HEK293T (cell line): Measurements from ENCODE around the gene INPP4B.
A peak's percentile ranks its signal among the peaks of the same experiment; 100 is the strongest.

Source experiments
- CTCF ChIA-PET: fragments of 350-600 bp; formaldehyde crosslinking; extraction: SDS; loops from one replicate; lab custom pipeline; 2021; ENCODE audit warnings: antibody characterized with exemption, inconsistent platforms; lab: Yijun Ruan, JAX
- POLR2A ChIA-PET: fragments of 350-600 bp; formaldehyde crosslinking; extraction: SDS; loops from one replicate; lab custom pipeline; 2020; ENCODE audit warnings: antibody characterized with exemption, inconsistent platforms; lab: Yijun Ruan, JAX
- DNase-seq: peaks from one replicate; pipeline ENCODE4 v3.0.0; 2012; ENCODE audit warnings: mixed read lengths; ENCODE audit errors: extremely low spot score
- ARNT ChIP-seq: fragments of 450-650 bp; IDR thresholded peaks from 2 replicates; pipeline ENCODE4 v1.6.1; 2017; ENCODE audit warnings: mild to moderate bottlenecking
- BHLHE40 ChIP-seq: fragments of 450-650 bp; IDR thresholded peaks from 2 replicates; pipeline ENCODE4 v1.6.1; 2016; ENCODE audit warnings: mild to moderate bottlenecking, moderate library complexity, borderline replicate concordance
- CTBP1 ChIP-seq: fragments of 450-650 bp; IDR thresholded peaks from 2 replicates; pipeline ENCODE4 v1.6.1; 2016; ENCODE audit warnings: borderline replicate concordance
- ELF4 ChIP-seq: fragments of 450-650 bp; IDR thresholded peaks from 2 replicates; pipeline ENCODE4 v1.6.1; 2017; ENCODE audit warnings: antibody characterized with exemption
- FOXA1 ChIP-seq: fragments of 450-650 bp; IDR thresholded peaks from 2 replicates; pipeline ENCODE4 v1.6.1; 2016; ENCODE audit warnings: mild to moderate bottlenecking
- FOXK2 ChIP-seq: fragments of 450-650 bp; IDR thresholded peaks from 2 replicates; pipeline ENCODE4 v1.6.1; 2016; ENCODE audit warnings: mild to moderate bottlenecking
- FOXM1 ChIP-seq: fragments of 450-650 bp; IDR thresholded peaks from 2 replicates; pipeline ENCODE4 v1.6.1; 2017; ENCODE audit warnings: mild to moderate bottlenecking, borderline replicate concordance
- HDGF ChIP-seq: fragments of 450-650 bp; IDR thresholded peaks from 2 replicates; pipeline ENCODE4 v1.6.1; 2017; ENCODE audit warnings: antibody characterized with exemption, borderline replicate concordance
- L3MBTL2 ChIP-seq: fragments of 450-650 bp; conservative IDR thresholded peaks from 2 replicates; pipeline ENCODE4 v1.6.1; 2016; ENCODE audit warnings: mild to moderate bottlenecking
- LEF1 ChIP-seq: fragments of 450-650 bp; IDR thresholded peaks from 2 replicates; pipeline ENCODE4 v1.6.1; 2017; ENCODE audit warnings: mild to moderate bottlenecking, borderline replicate concordance
- NFRKB ChIP-seq: fragments of 450-650 bp; IDR thresholded peaks from 2 replicates; pipeline ENCODE4 v1.6.1; 2016; ENCODE audit warnings: mild to moderate bottlenecking, moderate library complexity
- PKNOX1 ChIP-seq: fragments of 450-650 bp; IDR thresholded peaks from 2 replicates; pipeline ENCODE4 v1.6.1; 2016
- SP1 ChIP-seq: fragments of 450-650 bp; IDR thresholded peaks from 2 replicates; pipeline ENCODE4 v1.6.1; 2017
- SUZ12 ChIP-seq: fragments of 450-650 bp; IDR thresholded peaks from 2 replicates; pipeline ENCODE4 v1.6.1; 2016; ENCODE audit warnings: mild to moderate bottlenecking
- TARDBP ChIP-seq: fragments of 450-650 bp; IDR thresholded peaks from 2 replicates; pipeline ENCODE4 v1.6.1; 2016
- ZNF384 ChIP-seq: fragments of 450-650 bp; IDR thresholded peaks from 2 replicates; pipeline ENCODE4 v1.6.1; 2016

INPP4B gene

GRCh38 chr4:142355421-142355930 is 490.6 kb downstream of the INPP4B start:
- CTCF ChIA-PET = no interaction called here
- POLR2A ChIA-PET = interaction anchor here (3.2 kb wide), 1 partner anchor 50 kb away, joined by 9 read pairs; no protein-coding TSS in a partner anchor
- TF ChIP-seq CTBP1 = no peak
- no peak for TF ChIP-seq BHLHE40
- no peak for TF ChIP-seq SUZ12
- TF ChIP-seq HDGF = no peak
- TF ChIP-seq TARDBP = no peak
- DNase-seq = no peak

- no peak for DNase-seq
- ChIA-PET POLR2A (interaction anchor here (3.2 kb wide), 1 partner anchor 51 kb away, joined by 9 read pairs; no protein-coding TSS in a partner anchor), CTCF (interaction anchor here (0.7 to 1.2 kb wide), 2 partner anchors 14 to 356 kb away, joined by 4 read pairs; no protein-coding TSS in a partner anchor)
- no peak for TF ChIP-seq ARNT
- no peak for TF ChIP-seq TARDBP
- no peak for TF ChIP-seq FOXA1
- TF ChIP-seq BHLHE40 = no peak
- no peak for TF ChIP-seq FOXK2
- TF ChIP-seq SUZ12 = no peak
- TF ChIP-seq SP1 = no peak
- no peak for TF ChIP-seq L3MBTL2
- no peak for TF ChIP-seq PKNOX1
- no peak for TF ChIP-seq HDGF
- TF ChIP-seq ELF4 = no peak
- no peak for TF ChIP-seq LEF1
- no peak for TF ChIP-seq ZNF384
- no peak for TF ChIP-seq CTBP1
- no peak for TF ChIP-seq FOXM1
- TF ChIP-seq NFRKB = no peak
Observed at GRCh38 chr4:142354794-142355420, 491.2 kb downstream of the INPP4B start.

- CTCF ChIA-PET = interaction anchor here (0.7 to 1.2 kb wide), 2 partner anchors 13 to 357 kb away, joined by 4 read pairs; no protein-coding TSS in a partner anchor
- no peak for DNase-seq
- POLR2A ChIA-PET = interaction anchor here (3.2 kb wide), 1 partner anchor 52 kb away, joined by 9 read pairs; no protein-coding TSS in a partner anchor
- TF ChIP-seq PKNOX1 (no peak), HDGF (no peak), NFRKB (no peak)
Observed at GRCh38 chr4:142354041-142354440, 492.1 kb downstream of the INPP4B start.

- TF ChIP-seq ELF4 (no peak), NFRKB (no peak), L3MBTL2 (no peak), SP1 (no peak), ARNT (no peak), LEF1 (no peak), CTBP1 (no peak), SUZ12 (no peak)
- ChIA-PET CTCF (interaction anchor here (0.8 to 1.1 kb wide), 2 partner anchors 98 to 367 kb away, joined by 3 to 4 read pairs; no protein-coding TSS in a partner anchor), POLR2A (interaction anchor here (3.2 kb wide), 1 partner anchor 53 kb away, joined by 9 read pairs; no protein-coding TSS in a partner anchor)
- DNase-seq = peak; percentile 17
Observed at GRCh38 chr4:142353149-142353738, 492.9 kb downstream of the INPP4B start.

- ChIA-PET CTCF (interaction anchor here (0.8 to 1.1 kb wide), 2 partner anchors 99 to 368 kb away, joined by 3 to 4 read pairs; no protein-coding TSS in a partner anchor), POLR2A (interaction anchor here (3.2 kb wide), 1 partner anchor 53 kb away, joined by 9 read pairs; no protein-coding TSS in a partner anchor)
Observed at GRCh38 chr4:142352712-142353111, 493.4 kb downstream of the INPP4B start.

GRCh38 chr4:142351958-142352357 is 494.1 kb downstream of the INPP4B start:
- no peak for TF ChIP-seq SUZ12
- TF ChIP-seq HDGF = no peak
- no peak for TF ChIP-seq LEF1
- TF ChIP-seq FOXM1 = no peak
- no peak for TF ChIP-seq ELF4
- TF ChIP-seq FOXA1 = no peak
- no peak for TF ChIP-seq PKNOX1
- TF ChIP-seq SP1 = no peak
- TF ChIP-seq CTBP1 = no peak
- TF ChIP-seq NFRKB = no peak
- no peak for TF ChIP-seq L3MBTL2
- no peak for TF ChIP-seq ZNF384
- TF ChIP-seq FOXK2 = no peak
- TF ChIP-seq ARNT = no peak
- TF ChIP-seq BHLHE40 = no peak
- no peak for TF ChIP-seq TARDBP
- DNase-seq = no peak
- ChIA-PET CTCF (interaction anchor here (0.6 to 1.1 kb wide), 3 partner anchors 23 to 842 kb away, joined by 4 to 8 read pairs (median 5); no protein-coding TSS in a partner anchor), POLR2A (no interaction called here)

More at GRCh38 chr4:142352712-142353111, 493.4 kb downstream of the INPP4B start:
- no peak for DNase-seq
- no peak for TF ChIP-seq ELF4
- TF ChIP-seq ARNT = no peak
- no peak for TF ChIP-seq HDGF
- no peak for TF ChIP-seq BHLHE40
- no peak for TF ChIP-seq SUZ12
- no peak for TF ChIP-seq LEF1
- TF ChIP-seq NFRKB = no peak
